K562 (cell line): Measurements from ENCODE around the gene MGAT4D. TPM values are rescaled to one million over a fixed set of nuclear protein-coding genes. Genes with fewer than 3 reads are reported as not detected.
A peak's percentile ranks its signal among the peaks of the same experiment; 100 is the strongest.

Source experiments
- CBX8 ChIP-seq: fragments of 200-600 bp; sonication (generic); IDR thresholded peaks from 2 replicates; pipeline ENCODE4 v1.6.1; 2012; ENCODE audit warnings: borderline replicate concordance, mixed run types, low read depth, mild to moderate bottlenecking, moderate library complexity, mixed read lengths, low read length, control low read depth, inconsistent platforms; ENCODE audit not compliant: poor library complexity, severe bottlenecking; ENCODE audit errors: extremely low read depth
- CHD4 ChIP-seq: fragments of 200-600 bp; sonication (generic); IDR thresholded peaks from 3 replicates; pipeline ENCODE4 v1.6.1; 2012; ENCODE audit warnings: low read depth, mild to moderate bottlenecking, mixed read lengths, low read length, inconsistent platforms; ENCODE audit not compliant: insufficient read depth, insufficient replicate concordance, poor library complexity, severe bottlenecking
- DIDO1 ChIP-seq: fragments of 450-650 bp; IDR thresholded peaks from 2 replicates; pipeline ENCODE4 v1.6.1; 2016; ENCODE audit warnings: low read depth, missing biosample characterization, missing genetic modification characterization
- GATA2 ChIP-seq: sonication (generic); formaldehyde crosslinking; IDR thresholded peaks from 2 replicates; pipeline ENCODE4 v1.4.0; 2020; ENCODE audit warnings: mild to moderate bottlenecking, missing genetic modification reagents
- MECOM ChIP-seq: fragments of 250-450 bp; sonication (Bioruptor Pico); IDR thresholded peaks from 2 replicates; pipeline ENCODE4 v1.8.0; 2022; ENCODE audit warnings: inconsistent platforms
- MEIS2 ChIP-seq: fragments of 450-650 bp; IDR thresholded peaks from 2 replicates; pipeline ENCODE4 v1.6.1; 2014; ENCODE audit warnings: mild to moderate bottlenecking; ENCODE audit not compliant: partially characterized antibody
- NCOA4 ChIP-seq: fragments of 450-650 bp; IDR thresholded peaks from 2 replicates; pipeline ENCODE4 v1.6.1; 2018; ENCODE audit warnings: mild to moderate bottlenecking; ENCODE audit not compliant: partially characterized antibody
- POLR2H ChIP-seq: IDR thresholded peaks from 2 replicates; pipeline ENCODE4 v1.6.1; 2016; ENCODE audit warnings: missing genetic modification characterization, low read depth, mild to moderate bottlenecking, control low read depth, missing compliant biosample characterization, moderate library complexity
- STAT5A ChIP-seq: IDR thresholded peaks from 2 replicates; pipeline ENCODE4 v1.6.1; 2012; ENCODE audit warnings: low read length, inconsistent platforms, borderline replicate concordance
- TRIM28 ChIP-seq: fragments of 450-650 bp; IDR thresholded peaks from 2 replicates; pipeline ENCODE4 v1.6.1; 2017
- WHSC1 ChIP-seq: IDR thresholded peaks from one replicate; pipeline ENCODE4 v1.6.1; 2012; ENCODE audit warnings: low read length, control low read depth, inconsistent platforms
- XRCC4 ChIP-seq: IDR thresholded peaks from one replicate; pipeline ENCODE4 v1.6.1; 2011; ENCODE audit not compliant: insufficient read depth, insufficient read length; ENCODE audit errors: extremely low read depth
- ZNF316 ChIP-seq: fragments of 450-650 bp; IDR thresholded peaks from 2 replicates; pipeline ENCODE4 v1.6.1; 2016
- ZNF696 ChIP-seq: fragments of 250-450 bp; sonication (Bioruptor Pico); conservative IDR thresholded peaks from 2 replicates; pipeline ENCODE4 v1.4.0; 2020; ENCODE audit warnings: mild to moderate bottlenecking, moderate library complexity
- polyA plus RNA-seq, 8 experiments: library from polyadenylated mRNA; depleted of rRNA in 4 of 8; stranded (reverse) in 5 of 8; unstranded in 3 of 8; fragments of >200 nt; fragmentation: Nextera tagmentation in 2 of 8; fragmentation: Illumina TruSeq in 1 of 8; extraction: Ambion mirVana in 2 of 8; extraction: Trizol in 1 of 8; gene quantifications; 2 replicates each; pipeline versions ENCODE4 v1.2.1 to v1.2.3, GENCODE V29; 2011 to 2014; ENCODE audit warnings: inconsistent platforms in 1 of 8, missing spikeins in 1 of 8
- total RNA-seq, 7 experiments: library from RNA; depleted of rRNA in 6 of 7; stranded (reverse); fragments of >200 nt in 6 of 7; fragmentation: Illumina TruSeq in 2 of 7; extraction: Trizol in 2 of 7; gene quantifications; 2 replicates each; pipeline versions ENCODE4 v1.2.1 to v1.2.3, GENCODE V29; 2011 to 2021; ENCODE audit warnings: low replicate concordance in 1 of 7
- TF ChIP-seq, protein P1 (sequence below): fragments of 450-650 bp; IDR thresholded peaks from 2 replicates; pipeline ENCODE4 v1.6.1; 2016
- TF ChIP-seq, protein P2 (sequence below): fragments of 250-450 bp; sonication (Bioruptor Pico); IDR thresholded peaks from 2 replicates; pipeline ENCODE4 v1.4.0; 2020; ENCODE audit warnings: mild to moderate bottlenecking, moderate library complexity, borderline replicate concordance
- TF ChIP-seq, protein P3 (sequence below), 2 experiments: fragments of 200-800 bp in 1 of 2; sonication (Bioruptor generic) in 1 of 2; sonication (generic) in 1 of 2; formaldehyde crosslinking in 1 of 2; IDR thresholded peaks in 1 of 2; conservative IDR thresholded peaks in 1 of 2; 2 replicates each; pipeline versions ENCODE4 v1.5.0 to v1.6.1; 2016 to 2020; ENCODE audit warnings: missing compliant biosample characterization in 1 of 2, missing genetic modification characterization in 1 of 2, missing genetic modification reagents in 1 of 2
- TF ChIP-seq, protein P4 (sequence below): fragments of 450-650 bp; IDR thresholded peaks from 2 replicates; pipeline ENCODE4 v1.6.1; 2016; ENCODE audit warnings: low read depth, mild to moderate bottlenecking, moderate library complexity

Gene MGAT4D
- total and polyA plus RNA-seq, 9 of the 15 experiments (the other 6 are each of a cell fraction or from before 2014, with no cell fraction given): not detected

DNA sequence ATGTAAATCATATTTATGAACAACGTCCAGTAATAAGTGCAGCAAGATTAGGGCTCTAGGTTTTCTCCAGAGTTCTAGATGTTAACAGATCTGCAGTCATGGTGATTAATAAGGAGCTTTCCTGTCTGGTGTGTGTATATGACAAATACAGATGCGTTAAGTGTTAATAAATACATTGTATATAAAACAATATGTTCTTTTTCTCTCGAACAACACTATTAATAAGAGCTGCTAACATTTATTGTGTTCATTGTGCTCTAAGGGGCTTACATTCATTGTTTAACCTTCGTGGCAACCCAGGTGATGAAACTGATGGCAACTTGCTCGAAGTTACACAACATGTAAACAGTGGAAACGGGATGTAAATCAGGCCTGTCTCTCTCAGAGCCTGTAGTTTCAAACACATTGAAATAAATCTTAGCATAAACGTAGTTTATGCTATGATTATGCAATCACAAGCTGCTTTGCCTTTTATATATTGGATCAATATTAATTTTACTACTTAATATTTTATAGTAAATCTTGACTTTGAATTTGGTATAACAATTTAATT is 70.1 kb downstream of the MGAT4D start (continued):
- TF ChIP-seq MEIS2: peak; percentile 87
- no peak for TF ChIP-seq CHD4
- TF ChIP-seq, protein P1, sequence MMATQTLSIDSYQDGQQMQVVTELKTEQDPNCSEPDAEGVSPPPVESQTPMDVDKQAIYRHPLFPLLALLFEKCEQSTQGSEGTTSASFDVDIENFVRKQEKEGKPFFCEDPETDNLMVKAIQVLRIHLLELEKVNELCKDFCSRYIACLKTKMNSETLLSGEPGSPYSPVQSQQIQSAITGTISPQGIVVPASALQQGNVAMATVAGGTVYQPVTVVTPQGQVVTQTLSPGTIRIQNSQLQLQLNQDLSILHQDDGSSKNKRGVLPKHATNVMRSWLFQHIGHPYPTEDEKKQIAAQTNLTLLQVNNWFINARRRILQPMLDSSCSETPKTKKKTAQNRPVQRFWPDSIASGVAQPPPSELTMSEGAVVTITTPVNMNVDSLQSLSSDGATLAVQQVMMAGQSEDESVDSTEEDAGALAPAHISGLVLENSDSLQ: peak; percentile 87
- TF ChIP-seq, protein P2, sequence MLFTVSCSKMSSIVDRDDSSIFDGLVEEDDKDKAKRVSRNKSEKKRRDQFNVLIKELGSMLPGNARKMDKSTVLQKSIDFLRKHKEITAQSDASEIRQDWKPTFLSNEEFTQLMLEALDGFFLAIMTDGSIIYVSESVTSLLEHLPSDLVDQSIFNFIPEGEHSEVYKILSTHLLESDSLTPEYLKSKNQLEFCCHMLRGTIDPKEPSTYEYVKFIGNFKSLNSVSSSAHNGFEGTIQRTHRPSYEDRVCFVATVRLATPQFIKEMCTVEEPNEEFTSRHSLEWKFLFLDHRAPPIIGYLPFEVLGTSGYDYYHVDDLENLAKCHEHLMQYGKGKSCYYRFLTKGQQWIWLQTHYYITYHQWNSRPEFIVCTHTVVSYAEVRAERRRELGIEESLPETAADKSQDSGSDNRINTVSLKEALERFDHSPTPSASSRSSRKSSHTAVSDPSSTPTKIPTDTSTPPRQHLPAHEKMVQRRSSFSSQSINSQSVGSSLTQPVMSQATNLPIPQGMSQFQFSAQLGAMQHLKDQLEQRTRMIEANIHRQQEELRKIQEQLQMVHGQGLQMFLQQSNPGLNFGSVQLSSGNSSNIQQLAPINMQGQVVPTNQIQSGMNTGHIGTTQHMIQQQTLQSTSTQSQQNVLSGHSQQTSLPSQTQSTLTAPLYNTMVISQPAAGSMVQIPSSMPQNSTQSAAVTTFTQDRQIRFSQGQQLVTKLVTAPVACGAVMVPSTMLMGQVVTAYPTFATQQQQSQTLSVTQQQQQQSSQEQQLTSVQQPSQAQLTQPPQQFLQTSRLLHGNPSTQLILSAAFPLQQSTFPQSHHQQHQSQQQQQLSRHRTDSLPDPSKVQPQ (CRISPR knock-in tag): no peak
- TF ChIP-seq XRCC4: no peak
- TF ChIP-seq CBX8: no peak
- no peak for TF ChIP-seq STAT5A
- TF ChIP-seq ZNF316: no peak
- no peak for TF ChIP-seq MECOM (CRISPR knock-in tag)
- TF ChIP-seq ZNF696 (CRISPR knock-in tag): no peak
- TF ChIP-seq, protein P3, sequence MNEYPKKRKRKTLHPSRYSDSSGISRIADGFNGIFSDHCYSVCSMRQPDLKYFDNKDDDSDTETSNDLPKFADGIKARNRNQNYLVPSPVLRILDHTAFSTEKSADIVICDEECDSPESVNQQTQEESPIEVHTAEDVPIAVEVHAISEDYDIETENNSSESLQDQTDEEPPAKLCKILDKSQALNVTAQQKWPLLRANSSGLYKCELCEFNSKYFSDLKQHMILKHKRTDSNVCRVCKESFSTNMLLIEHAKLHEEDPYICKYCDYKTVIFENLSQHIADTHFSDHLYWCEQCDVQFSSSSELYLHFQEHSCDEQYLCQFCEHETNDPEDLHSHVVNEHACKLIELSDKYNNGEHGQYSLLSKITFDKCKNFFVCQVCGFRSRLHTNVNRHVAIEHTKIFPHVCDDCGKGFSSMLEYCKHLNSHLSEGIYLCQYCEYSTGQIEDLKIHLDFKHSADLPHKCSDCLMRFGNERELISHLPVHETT (CRISPR knock-in tag; conservative IDR thresholded peaks at IDR 0.05 in 1 of 2, IDR thresholded peaks at IDR 0.05 in 1 of 2): no peak
- TF ChIP-seq POLR2H (tag): peak; percentile 83
- no peak for TF ChIP-seq GATA2 (CRISPR knock-in tag)
- TF ChIP-seq WHSC1: no peak
- TF ChIP-seq, protein P4, sequence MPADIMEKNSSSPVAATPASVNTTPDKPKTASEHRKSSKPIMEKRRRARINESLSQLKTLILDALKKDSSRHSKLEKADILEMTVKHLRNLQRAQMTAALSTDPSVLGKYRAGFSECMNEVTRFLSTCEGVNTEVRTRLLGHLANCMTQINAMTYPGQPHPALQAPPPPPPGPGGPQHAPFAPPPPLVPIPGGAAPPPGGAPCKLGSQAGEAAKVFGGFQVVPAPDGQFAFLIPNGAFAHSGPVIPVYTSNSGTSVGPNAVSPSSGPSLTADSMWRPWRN: no peak
- no peak for TF ChIP-seq NCOA4
- no peak for TF ChIP-seq DIDO1 (tag)
- TF ChIP-seq TRIM28: no peak
